ENCODE measurements around the gene MEIKIN.

MEIKIN gene

GRCh38 chr5:131825404-131826013 lies 120.0 kb downstream of the MEIKIN start:
- no peak overlapping the region for H3K4me3 ChIP-seq (ENCODE audit: control insufficient read depth, low read depth, low read length)
- no peak for DNase-seq (ENCODE audit: low read depth)
- no peak for TF ChIP-seq CTCF (IDR thresholded peaks at IDR 0.05; ENCODE audit: control insufficient read depth, insufficient read depth, low read depth, low read length, missing control alignments)

DNA sequence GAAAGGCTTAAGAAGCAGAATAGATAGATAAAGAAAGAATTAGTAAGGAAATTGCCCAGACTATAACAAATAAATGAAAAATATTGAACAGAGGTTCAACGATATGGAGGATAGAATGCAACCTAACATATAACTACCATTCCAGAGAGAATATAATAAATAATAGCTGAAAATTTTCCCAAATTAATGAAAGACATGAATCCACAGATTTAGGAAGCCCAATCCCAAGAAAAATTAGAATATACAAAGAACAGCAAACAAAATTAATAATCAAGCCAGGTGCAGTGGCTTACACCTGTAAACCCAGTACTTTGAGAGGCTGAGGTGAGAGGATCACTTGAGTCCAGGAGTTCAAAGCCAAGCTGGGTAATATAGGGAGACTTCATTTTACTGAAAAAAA lies 120.8 kb downstream of the MEIKIN start:
- no peak for TF ChIP-seq CTCF (IDR thresholded peaks at IDR 0.05; ENCODE audit: control insufficient read depth, insufficient read depth, low read depth, low read length, missing control alignments)
- no peak for DNase-seq (ENCODE audit: low read depth)

GRCh38 chr5:131821221-131821620 lies 124.2 kb downstream of the MEIKIN start:
- TF ChIP-seq CTCF (IDR thresholded peaks at IDR 0.05; ENCODE audit: control insufficient read depth, insufficient read depth, low read depth, low read length, missing control alignments) = no peak
- no peak overlapping the region for H3K4me3 ChIP-seq (ENCODE audit: control insufficient read depth, low read depth, low read length)
- no peak for DNase-seq (ENCODE audit: low read depth)

More for the DNA sequence above, 120.8 kb downstream of the MEIKIN start:
- no peak overlapping the region for H3K4me3 ChIP-seq (ENCODE audit: control insufficient read depth, low read depth, low read length)

GRCh38 chr5:131818001-131818724 lies 127.3 kb downstream of the MEIKIN start:
- no peak for TF ChIP-seq CTCF (IDR thresholded peaks at IDR 0.05; ENCODE audit: control insufficient read depth, insufficient read depth, low read depth, low read length, missing control alignments)
- no peak overlapping the region for H3K4me3 ChIP-seq (ENCODE audit: control insufficient read depth, low read depth, low read length)
- DNase-seq (ENCODE audit: low read depth) = no peak

DNA sequence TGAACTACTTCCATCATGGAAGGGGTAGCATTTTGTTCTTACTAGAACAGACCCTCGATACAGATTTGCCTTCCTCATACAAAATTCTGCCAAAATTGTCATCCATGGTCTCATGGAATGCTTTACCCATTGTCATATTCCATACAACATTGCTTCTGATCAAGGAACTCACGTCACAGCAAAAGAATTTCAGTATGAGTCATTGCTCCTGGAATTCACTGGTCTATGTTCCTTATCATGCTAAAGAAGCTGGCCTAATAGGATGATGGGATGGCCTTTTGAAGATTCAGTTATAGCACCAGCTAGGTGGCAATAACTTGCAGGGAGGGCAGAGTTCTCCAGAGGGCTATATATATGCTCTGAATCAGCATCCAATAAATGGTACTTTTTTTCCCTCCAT lies 130.5 kb downstream of the MEIKIN start:
- no peak for DNase-seq (ENCODE audit: low read depth)
- H3K4me3 ChIP-seq (ENCODE audit: control insufficient read depth, low read depth, low read length) = no peak overlapping the region
- no peak for TF ChIP-seq CTCF (IDR thresholded peaks at IDR 0.05; ENCODE audit: control insufficient read depth, insufficient read depth, low read depth, low read length, missing control alignments)

GRCh38 chr5:131812371-131813160 lies 132.9 kb downstream of the MEIKIN start:
- no peak overlapping the region for H3K4me3 ChIP-seq (ENCODE audit: control insufficient read depth, low read depth, low read length)
- DNase-seq (ENCODE audit: low read depth) = no peak
- TF ChIP-seq CTCF (IDR thresholded peaks at IDR 0.05; ENCODE audit: control insufficient read depth, insufficient read depth, low read depth, low read length, missing control alignments) = no peak
